Type B pancreatic cell (in vitro differentiated cells): ENCODE measurements around the gene PPARA. TPM values are rescaled to one million over a fixed set of nuclear protein-coding genes. Genes with fewer than 3 reads are reported as not detected.

ENCODE experiments used
- DNase-seq: peaks from one replicate; pipeline ENCODE4 v3.0.0; 2021; ENCODE audit warnings: mixed read lengths; ENCODE audit not compliant: unreplicated experiment; ENCODE audit errors: extremely low spot score
- H3K27ac Mint-ChIP-seq: 2 replicates; pipeline ENCODE4 v1.8.0; 2021; ENCODE audit warnings: mild to moderate bottlenecking, mixed read lengths
- H3K27me3 Mint-ChIP-seq: 2 replicates; pipeline ENCODE4 v1.8.0; 2021; ENCODE audit warnings: mixed read lengths
- H3K36me3 Mint-ChIP-seq: 2 replicates; pipeline ENCODE4 v1.8.0; 2021; ENCODE audit warnings: mixed read lengths
- H3K4me1 Mint-ChIP-seq: one replicate; pipeline ENCODE4 v1.8.0; 2021; ENCODE audit warnings: mixed read lengths; ENCODE audit not compliant: unreplicated experiment
- H3K4me3 Mint-ChIP-seq: 2 replicates; pipeline ENCODE4 v1.8.0; 2021; ENCODE audit warnings: mild to moderate bottlenecking, mixed read lengths
- H3K9me3 Mint-ChIP-seq: 2 replicates; pipeline ENCODE4 v1.8.0; 2021; ENCODE audit warnings: mixed read lengths
- total RNA-seq: library from RNA; stranded (reverse); gene quantifications from 2 replicates; pipeline ENCODE4 v1.2.1, GENCODE V29; 2021; ENCODE audit warnings: low replicate concordance
- TF ChIP-seq, protein P1 (sequence below): fragments of 200-600 bp; sonication (generic); conservative IDR thresholded peaks from 2 replicates; pipeline ENCODE4 v1.5.0; 2021; ENCODE audit warnings: antibody characterized with exemption, mild to moderate bottlenecking

PPARA gene
- total RNA-seq, 1 donor from 2014 or later = 22.7 TPM

GRCh38 chr22:46280999-46281623 lies 130.8 kb downstream of the PPARA start:
- Mint-ChIP-seq H3K27me3 (no peaks in the 10 kb centered on the region), H3K4me1 (no peaks in the 10 kb centered on the region), H3K27ac (no peak overlapping the region), H3K4me3 (no peak overlapping the region), H3K36me3 (peaks cover 11% of the 10 kb centered on the region), H3K9me3 (no peaks in the 10 kb centered on the region)
- no peak for DNase-seq
- TF ChIP-seq, protein P1, sequence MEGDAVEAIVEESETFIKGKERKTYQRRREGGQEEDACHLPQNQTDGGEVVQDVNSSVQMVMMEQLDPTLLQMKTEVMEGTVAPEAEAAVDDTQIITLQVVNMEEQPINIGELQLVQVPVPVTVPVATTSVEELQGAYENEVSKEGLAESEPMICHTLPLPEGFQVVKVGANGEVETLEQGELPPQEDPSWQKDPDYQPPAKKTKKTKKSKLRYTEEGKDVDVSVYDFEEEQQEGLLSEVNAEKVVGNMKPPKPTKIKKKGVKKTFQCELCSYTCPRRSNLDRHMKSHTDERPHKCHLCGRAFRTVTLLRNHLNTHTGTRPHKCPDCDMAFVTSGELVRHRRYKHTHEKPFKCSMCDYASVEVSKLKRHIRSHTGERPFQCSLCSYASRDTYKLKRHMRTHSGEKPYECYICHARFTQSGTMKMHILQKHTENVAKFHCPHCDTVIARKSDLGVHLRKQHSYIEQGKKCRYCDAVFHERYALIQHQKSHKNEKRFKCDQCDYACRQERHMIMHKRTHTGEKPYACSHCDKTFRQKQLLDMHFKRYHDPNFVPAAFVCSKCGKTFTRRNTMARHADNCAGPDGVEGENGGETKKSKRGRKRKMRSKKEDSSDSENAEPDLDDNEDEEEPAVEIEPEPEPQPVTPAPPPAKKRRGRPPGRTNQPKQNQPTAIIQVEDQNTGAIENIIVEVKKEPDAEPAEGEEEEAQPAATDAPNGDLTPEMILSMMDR = no peak

- Mint-ChIP-seq H3K27me3 (no peaks in the 10 kb centered on the region), H3K27ac (no peak overlapping the region)
These were observed 131.7 kb downstream of the PPARA start for GRCh38 chr22:46281866-46282678.

DNA sequence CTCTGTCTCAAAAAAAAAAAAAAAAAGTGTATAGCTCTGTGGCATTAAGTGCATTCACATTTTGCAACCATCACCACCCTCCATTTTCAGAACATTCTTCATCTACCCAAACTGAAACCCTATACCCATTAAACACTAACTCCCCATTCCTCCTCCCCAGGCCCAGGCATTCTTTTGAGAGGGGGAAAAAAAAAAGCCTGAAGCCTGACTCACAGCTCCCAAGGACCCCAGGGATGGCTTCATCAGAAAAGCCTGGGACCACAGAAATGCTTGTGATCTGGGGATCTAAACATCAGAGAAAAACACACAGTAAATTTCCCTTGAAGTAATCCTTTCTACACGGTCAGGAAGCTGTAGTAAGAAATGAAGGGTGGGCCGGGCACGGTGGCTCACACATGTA lies 135.7 kb downstream of the PPARA start:
- H3K9me3 Mint-ChIP-seq = no peaks in the 10 kb centered on the region
- H3K27me3 Mint-ChIP-seq = no peaks in the 10 kb centered on the region
- TF ChIP-seq, protein P1 = no peak
- no peak overlapping the region for H3K27ac Mint-ChIP-seq
- no peaks in the 10 kb centered on the region for H3K4me1 Mint-ChIP-seq
- peaks cover 6% of the 10 kb centered on the region for H3K36me3 Mint-ChIP-seq
- DNase-seq = no peak
- H3K4me3 Mint-ChIP-seq = no peak overlapping the region

More at GRCh38 chr22:46281866-46282678, 131.7 kb downstream of the PPARA start:
- Mint-ChIP-seq H3K4me3 (no peak overlapping the region), H3K9me3 (no peaks in the 10 kb centered on the region), H3K4me1 (no peaks in the 10 kb centered on the region), H3K36me3 (peaks cover 7% of the 10 kb centered on the region)
- TF ChIP-seq, protein P1 = no peak
- no peak for DNase-seq

DNA sequence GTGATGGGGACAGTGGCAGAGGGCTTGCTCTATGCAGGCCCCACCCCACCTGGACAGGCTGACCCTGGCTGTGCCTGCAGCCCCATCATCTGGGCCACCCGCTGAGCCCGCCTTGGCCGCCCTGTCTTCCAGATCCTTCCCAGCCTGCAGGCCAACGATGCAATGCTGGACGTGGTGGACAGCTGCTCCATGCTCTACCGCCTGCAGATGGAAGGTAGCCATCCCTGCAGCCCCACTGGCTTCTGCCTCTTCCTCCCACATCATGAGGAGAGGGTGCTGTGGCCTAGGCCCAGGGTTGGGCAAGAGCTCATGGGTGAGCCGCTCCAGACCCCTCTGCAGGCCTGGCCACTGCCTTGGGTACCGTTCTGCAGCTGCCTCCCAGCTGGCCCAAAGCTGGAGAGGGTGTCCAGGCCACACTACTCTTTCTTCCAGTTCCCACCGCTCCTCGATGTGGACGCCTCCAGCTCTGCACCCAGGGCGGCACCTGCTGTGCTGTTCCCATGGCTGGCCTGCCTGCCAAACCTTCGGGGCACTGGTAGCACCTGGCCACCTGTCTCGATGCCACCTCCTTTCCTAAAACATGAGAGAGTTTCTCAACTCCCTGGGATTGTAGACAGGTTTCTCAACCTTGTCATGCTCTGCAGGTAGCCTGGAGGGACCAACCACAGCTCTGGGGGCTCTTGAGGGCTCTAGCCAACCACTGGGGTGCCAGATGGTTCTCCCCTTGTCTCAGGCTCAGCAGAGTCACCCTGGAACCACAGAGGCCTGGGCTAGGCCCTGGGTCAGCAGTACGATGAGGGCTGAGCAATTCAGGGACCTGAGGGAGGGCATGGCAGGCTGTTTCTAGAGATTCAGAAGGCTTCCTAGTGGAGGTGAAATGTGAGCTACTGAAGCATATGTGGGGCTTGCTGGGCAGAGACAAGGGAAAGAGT lies 136.9 kb downstream of the PPARA start:
- Mint-ChIP-seq H3K36me3 (peaks cover 8% of the 10 kb centered on the region), H3K4me3 (no peak overlapping the region), H3K27me3 (no peaks in the 10 kb centered on the region), H3K27ac (no peak overlapping the region), H3K9me3 (no peaks in the 10 kb centered on the region), H3K4me1 (no peaks in the 10 kb centered on the region)
- TF ChIP-seq, protein P1 = no peak
- no peak for DNase-seq
